Stimulated activated CD4-positive, alpha-beta T cell treated with anti-CD3 and anti-CD28 coated beads, Interleukin-12 subunit alpha, Interleukin-12 subunit beta, amount 100 ng/mL, for 48 hours (primary cell): ENCODE results near the gene NDUFS7.

ENCODE experiments used
- DNase-seq, 3 donors: peaks; one replicate each; pipeline ENCODE4 v3.0.0-alpha.2; 2020; ENCODE audit warnings: low read depth in 2 of 3, low spot score in 1 of 3

The NDUFS7 gene

GRCh38 chr19:1384478-1385110 lies 887 bp downstream of the NDUFS7 start:
- DNase-seq = no peak

DNA sequence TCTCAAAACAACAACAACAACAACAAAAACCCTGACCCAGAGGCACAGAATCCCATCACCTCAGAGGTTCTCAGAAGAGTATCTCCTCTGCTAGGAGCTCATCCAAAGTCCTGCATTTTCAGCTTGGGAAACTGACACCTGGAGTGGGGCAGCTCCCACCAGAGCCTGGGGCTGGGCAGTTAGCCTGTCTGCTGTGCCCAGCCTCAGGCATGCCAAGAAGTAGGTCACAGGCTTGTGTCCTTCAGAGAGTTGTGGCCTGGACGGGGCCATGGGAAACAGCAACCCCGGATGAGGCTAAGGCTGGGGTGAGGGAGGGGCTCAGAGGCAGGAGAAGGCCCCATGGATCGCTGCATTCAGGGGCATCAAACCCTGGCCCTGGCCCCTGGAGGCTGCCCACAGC lies 2.1 kb downstream of the NDUFS7 start:
- no peak for DNase-seq

- no peak for DNase-seq
These were observed 3.4 kb downstream of the NDUFS7 start for GRCh38 chr19:1386945-1387683.

GRCh38 chr19:1387684-1388636 lies 4.3 kb downstream of the NDUFS7 start:
- no peak for DNase-seq

GRCh38 chr19:1388637-1389026 lies 4.9 kb downstream of the NDUFS7 start:
- DNase-seq = no peak

- DNase-seq = no peak
These were observed 5.6 kb downstream of the NDUFS7 start for GRCh38 chr19:1389033-1389940.

- DNase-seq = no peak
These were observed 7.2 kb downstream of the NDUFS7 start for GRCh38 chr19:1390890-1391423.

GRCh38 chr19:1392407-1392806 lies 8.7 kb downstream of the NDUFS7 start:
- no peak for DNase-seq

DNA sequence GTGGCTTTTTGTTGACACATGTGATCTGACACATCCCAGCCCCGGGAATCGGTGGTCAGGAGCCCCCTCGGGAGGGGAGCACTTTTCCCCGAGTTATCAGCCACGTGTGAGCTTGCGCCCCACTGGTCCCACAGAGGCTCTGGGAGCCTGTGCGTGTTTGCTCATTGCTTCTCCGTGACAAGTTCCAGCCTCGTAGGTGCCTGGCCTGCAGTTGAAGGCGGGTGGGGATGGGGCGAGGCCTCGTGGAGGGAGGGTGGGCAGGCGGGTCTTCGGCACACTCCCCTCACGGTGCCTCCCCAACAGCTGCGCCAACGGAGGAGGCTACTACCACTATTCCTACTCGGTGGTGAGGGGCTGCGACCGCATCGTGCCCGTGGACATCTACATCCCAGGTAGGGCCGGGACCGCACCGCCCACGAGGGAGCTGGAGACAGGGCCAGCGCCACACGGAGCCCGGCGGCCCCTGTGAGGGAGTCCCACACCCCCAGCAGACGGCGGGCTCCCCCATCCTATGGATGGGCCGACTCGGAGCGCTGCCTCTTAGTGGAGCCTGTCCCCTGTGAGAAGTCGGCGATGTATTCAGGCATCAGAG lies 9.3 kb downstream of the NDUFS7 start:
- DNase-seq = no peak

DNA sequence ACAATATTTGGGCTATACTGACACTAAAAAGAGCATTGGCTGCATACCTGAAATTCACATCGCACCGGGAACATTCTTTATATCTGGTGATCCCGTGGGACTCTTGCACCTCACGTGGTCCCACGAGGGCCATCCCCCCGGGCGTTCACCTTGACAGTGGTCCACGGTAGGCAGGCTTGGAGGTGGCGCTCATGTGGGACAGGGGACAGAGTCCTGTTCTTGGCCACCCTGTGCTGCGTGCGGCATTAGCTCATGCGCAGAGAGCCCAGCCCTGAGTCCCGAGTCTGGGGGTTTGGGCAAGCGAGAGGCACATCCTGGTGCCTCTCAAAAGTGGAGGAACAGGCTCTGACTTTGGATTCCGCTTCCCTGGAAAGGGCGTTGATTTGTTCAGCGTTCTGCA lies 10.1 kb downstream of the NDUFS7 start:
- DNase-seq = no peak

DNA sequence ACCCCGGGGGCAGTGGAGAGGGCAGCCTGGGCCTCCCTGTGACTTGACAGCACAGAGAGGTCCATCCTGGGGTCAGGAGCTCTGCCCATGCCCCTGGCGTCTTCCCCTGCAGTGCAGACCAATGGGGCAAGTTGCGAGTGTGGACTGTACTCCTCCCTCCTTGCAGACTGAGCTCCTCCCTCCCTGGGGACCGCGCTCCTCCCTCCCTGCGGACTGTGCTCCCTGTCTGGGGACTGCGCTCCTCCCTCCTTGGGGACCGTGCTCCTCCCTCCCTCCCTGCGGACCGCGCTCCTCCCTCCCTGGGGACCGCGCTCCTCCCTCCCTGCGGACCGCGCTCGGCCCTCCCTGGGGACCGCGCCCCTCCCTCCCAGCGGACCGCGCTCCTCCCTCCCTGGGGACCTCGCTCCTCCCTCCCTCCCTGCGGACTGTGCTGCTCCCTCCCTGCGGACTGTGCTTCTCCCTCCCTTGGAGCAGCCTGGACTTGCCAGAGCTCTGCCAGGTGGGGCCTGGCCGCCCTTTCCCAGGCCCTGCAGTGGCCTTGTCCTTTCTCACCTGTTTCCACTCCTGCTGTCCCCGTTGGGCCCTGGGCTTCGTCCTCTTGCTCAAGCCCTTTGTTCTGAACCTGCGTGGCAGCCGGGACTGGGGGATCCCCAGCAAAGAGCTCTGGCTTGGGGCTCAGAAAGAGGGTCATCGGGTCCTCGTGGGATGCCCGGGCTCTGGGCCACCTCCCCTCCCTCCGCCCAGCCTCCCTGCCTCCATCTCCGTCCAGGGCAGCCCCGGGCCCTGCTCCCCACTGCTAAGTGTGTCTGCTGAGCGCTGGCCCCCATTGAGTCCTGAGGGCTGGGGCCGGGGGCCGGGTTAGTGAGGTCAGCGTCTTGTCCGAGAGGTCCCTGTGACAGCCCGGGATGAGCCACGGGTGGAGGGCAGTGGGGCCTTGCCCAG lies 10.8 kb downstream of the NDUFS7 start:
- no peak for DNase-seq

- DNase-seq = no peak
These were observed 11.7 kb downstream of the NDUFS7 start for GRCh38 chr19:1395194-1396018.

DNA sequence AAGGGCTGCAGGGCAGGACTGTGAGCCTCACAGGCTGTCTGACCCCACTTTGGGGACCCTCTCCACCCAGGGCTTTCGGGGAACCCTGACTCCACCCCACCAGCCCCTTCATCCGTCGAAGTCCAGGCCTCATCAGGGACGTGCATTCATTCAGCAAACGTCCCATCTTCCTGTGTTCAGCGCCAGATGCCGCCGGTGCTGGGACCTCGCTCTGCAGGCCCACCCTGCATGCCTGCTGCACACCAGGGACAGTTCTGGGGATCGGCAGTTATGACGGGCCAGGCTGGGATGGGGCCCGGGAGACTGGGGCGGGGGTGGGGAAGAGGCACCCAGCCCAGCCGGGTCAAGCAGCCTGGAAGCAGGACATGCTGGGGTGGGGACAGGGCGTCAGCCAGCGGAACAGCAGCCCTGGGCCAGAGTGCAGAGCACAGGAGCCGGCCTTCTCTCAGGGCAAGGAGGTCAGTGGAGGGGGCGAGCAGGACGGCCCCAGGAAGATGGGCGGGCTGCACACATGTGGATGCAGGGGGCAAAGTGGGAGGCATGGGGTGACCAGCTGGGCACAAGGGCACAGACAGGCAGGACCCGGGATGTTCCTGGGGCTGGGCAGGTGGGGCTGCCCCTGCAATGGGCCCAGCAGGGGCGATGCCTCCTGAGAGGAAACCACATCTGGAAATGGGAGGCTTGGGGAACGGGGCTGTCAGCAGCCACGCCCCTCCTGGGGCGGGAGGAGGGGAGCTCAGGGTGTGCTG lies 12.5 kb downstream of the NDUFS7 start:
- DNase-seq = no peak

DNA sequence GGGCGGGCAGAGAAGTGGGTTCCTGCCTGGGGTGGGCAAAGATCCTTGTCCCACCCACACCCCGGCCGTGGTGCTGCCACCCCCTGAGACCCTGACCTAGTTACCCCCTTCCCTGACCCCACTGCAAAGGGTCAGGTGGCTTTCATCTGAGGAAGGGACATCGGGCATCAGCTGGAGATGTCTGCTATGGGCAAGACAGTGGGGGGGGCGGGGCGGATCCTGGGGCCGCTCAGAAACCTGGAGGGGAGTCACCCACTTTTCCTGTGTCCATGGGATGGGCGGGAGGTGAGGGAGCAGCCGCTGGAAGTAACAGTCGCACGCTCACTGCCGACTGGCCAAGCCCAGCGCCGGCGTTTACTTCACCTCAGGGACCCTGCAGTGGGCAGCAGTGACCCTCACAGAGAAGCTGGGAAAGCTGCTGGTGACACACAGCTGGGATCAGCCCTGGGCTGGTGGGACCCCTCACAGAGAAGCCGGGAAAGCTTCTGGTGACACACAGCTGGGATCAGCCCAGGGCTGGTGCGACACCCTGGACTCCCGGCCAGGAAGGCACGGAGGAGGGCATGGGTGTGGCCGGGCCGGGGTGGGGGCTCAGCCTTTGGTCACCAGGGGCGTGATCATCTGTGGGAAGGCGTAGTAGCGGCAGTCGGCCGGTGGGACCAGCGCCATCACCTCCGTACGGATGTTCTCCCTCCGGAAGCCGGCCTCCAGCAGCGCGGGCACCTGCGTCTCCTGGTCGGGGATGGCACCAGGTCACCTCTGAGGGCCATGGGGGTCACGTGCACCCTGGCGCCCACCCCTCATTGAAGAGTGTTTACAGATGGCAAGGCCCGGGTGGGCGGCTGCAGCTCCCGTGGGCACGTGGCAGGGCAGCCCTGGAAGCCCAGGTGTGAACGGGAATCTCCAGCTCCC lies 13.3 kb downstream of the NDUFS7 start:
- no peak for DNase-seq

DNA sequence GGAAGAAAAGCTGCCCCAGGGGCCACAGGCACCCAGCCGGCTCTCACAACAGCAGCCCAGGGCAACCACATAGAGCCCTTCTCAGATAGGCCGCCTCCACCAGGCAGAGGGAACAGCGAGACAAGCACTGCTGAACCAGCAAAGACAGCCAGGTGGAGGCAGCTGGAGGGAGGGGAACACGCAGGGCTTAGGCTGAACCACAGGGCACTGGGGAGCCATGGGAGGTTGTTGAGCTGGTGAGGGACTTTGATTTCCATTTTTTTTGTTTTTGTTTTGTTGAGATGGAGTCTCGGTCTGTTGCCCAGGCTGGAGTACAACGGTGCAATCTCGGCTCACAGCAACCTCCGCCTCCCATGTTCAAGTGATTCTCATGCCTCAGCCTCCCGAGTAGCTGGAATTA lies 14.1 kb downstream of the NDUFS7 start:
- DNase-seq = no peak

GRCh38 chr19:1399079-1399478 lies 15.4 kb downstream of the NDUFS7 start:
- DNase-seq = no peak
